Measurements from ENCODE around the gene CNOT1.
A peak's percentile ranks its signal among the peaks of the same experiment; 100 is the strongest.

Gene CNOT1

GRCh38 chr16:58515871-58516767 lies 113.5 kb downstream of the CNOT1 start:
- no peak for DNase-seq

GRCh38 chr16:58515125-58515870 lies 114.3 kb downstream of the CNOT1 start, which contains the start of gene SETD6:
Gene SETD6, plus strand, starts transcription at chr16:58515517. Its CDS starts 21 bp downstream, at chr16:58515538.
- DNase-seq = peak; percentile 95

DNA sequence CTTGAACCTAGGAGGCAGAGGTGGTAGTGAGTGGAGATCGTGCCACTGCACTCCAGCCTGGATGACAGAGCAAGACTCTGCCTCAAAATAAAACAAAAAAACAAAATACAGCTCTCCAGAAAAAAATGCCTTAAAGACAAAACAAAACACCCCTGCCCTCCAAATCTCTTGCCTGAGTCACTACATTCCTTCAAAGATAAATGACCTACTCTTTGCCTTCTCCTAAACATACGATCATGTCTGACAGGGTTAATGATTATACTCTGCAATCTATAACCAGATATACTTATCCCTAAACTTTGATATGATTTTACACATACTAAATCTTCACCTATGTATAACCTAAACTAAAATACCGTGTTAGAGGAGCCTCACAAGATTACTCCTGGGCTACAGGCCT lies 115.8 kb downstream of the CNOT1 start:
- DNase-seq = no peak

- DNase-seq = peak; percentile 73
These were observed 117.5 kb downstream of the CNOT1 start for GRCh38 chr16:58511933-58512815.

DNA sequence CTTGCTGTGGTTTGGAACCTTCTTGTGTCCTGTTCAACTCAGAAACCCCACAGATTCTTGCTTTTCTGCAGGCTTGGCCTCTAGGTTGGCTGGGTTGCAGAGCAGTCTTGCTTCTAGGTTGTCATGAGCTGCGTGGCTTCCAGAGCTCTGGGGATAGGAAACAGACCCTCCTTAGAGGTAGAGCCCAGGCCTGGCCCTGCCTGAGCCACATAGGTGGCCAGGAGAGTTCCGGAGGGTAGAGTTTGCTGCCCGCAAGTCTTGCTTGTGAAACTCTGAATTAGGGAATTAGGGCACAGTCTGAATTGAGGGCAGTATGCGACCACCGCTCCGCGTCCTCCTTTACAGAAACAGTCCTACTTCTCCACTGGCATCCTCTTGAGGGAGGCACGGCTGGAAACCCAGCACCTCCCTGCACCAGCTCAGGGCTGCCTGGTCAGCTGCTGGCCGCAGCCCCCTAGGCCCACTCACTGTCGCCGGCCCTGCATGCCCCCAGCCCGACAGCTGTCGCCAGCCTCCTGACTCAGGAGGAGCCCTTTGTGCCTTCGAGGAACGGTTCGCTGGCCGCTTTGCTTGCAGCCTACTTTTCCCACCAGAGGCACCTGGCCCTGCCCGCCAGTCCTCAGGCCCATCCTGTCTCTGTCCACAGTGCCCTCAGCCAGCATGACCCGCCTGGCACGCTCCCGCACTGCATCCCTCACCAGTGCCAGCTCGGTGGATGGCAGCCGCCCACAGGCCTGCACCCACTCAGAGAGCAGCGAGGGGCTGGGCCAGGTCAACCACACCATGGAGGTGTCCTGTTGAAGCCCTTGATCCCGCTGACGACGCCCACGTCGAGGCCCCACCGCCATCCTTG lies 118.6 kb downstream of the CNOT1 start:
- peak; percentile 50 for DNase-seq

- DNase-seq = no peak
These were observed 119.4 kb downstream of the CNOT1 start for GRCh38 chr16:58510097-58510775.

- DNase-seq = no peak
These were observed 120.2 kb downstream of the CNOT1 start for GRCh38 chr16:58509256-58510096.

DNA sequence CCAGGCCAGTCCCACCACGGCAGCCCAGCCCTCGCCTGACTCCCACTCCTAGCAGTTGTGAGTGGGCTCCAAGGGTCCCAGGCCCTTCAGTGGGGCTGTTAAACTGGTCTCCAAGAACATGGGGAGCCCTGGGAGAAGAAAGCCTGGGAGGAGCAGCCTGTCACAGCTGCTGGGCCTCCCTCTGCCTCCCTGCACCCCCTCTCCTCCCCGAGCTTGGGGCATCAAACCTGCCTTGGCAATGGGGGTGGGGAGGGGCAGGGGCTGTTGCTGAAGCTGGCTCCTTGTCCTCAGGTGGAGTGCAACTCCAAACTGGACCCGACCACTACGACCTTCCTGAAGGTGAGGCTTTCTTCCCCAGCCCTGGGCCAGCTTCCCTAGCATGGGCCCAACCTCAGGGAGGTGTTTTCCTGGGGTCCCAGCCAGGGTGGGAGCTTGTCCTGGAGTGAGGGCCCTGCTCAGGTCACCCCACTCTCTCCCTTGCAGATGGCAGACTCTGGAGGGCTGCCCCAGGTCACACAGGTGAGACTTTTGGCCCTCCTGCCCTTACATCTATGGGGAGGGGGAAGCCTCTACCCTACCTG lies 120.9 kb downstream of the CNOT1 start:
- no peak for DNase-seq

GRCh38 chr16:58507963-58508670 lies 121.5 kb downstream of the CNOT1 start:
- no peak for DNase-seq

- DNase-seq = no peak
These were observed 122.2 kb downstream of the CNOT1 start for GRCh38 chr16:58507195-58507962.

- no peak for DNase-seq
These were observed 123.1 kb downstream of the CNOT1 start for GRCh38 chr16:58506241-58507194.

DNA sequence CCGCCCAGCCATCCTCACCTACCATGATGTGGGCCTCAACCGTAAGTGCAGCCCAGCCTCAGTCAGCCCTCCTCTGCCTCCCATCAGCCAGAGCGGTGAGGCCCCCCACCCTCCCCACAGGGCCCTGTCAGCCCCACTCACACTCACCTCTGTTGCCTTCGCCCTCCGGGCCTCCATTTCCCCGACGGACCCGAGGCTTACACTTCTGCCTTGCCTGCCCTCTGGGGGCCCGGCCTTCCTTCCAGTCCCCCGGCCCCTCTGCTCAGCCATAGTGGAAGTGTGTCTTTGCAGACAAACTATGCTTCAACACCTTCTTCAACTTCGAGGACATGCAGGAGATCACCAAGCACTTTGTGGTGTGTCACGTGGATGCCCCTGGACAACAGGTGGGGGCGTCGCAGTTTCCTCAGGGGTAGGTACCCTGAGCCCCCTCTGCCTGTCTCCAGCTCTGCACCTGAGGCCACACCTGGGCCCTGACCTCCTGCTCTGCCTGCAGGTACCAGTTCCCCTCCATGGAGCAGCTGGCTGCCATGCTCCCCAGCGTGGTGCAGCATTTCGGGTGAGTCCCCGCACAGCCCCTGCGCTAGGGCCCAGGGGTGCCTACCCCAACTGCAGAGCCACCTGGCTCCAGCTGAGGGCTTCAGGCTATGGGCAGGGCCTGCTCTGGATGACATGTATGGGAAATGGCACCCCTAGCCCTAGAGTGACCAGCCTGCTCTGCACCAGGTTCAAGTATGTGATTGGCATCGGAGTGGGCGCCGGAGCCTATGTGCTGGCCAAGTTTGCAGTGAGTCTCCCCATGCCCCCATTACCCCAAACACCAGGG lies 125.5 kb downstream of the CNOT1 start:
- no peak for DNase-seq

GRCh38 chr16:58503166-58503862 lies 126.3 kb downstream of the CNOT1 start:
- DNase-seq = no peak

GRCh38 chr16:58502217-58502921 lies 127.3 kb downstream of the CNOT1 start:
- DNase-seq = no peak
